Body of pancreas (tissue), 4 donors: ENCODE results near the gene OSBPL2.

Experiments used
- POLR2A ChIP-seq, 3 donors: fragments of 450-650 bp; IDR thresholded peaks; one replicate each; pipeline ENCODE4 v1.6.1; 2016; ENCODE audit warnings: antibody characterized with exemption in 3 of 3, mild to moderate bottlenecking in 2 of 3
- TF ChIP-seq, protein P1 (sequence below), 7 experiments: fragments of 450-650 bp in 4 of 7; fragments of 200-600 bp in 3 of 7; sonication (generic) in 3 of 7; IDR thresholded peaks; one replicate each; pipeline ENCODE4 v1.5.1; 2016 to 2019; ENCODE audit warnings: antibody characterized with exemption in 7 of 7

DNA sequence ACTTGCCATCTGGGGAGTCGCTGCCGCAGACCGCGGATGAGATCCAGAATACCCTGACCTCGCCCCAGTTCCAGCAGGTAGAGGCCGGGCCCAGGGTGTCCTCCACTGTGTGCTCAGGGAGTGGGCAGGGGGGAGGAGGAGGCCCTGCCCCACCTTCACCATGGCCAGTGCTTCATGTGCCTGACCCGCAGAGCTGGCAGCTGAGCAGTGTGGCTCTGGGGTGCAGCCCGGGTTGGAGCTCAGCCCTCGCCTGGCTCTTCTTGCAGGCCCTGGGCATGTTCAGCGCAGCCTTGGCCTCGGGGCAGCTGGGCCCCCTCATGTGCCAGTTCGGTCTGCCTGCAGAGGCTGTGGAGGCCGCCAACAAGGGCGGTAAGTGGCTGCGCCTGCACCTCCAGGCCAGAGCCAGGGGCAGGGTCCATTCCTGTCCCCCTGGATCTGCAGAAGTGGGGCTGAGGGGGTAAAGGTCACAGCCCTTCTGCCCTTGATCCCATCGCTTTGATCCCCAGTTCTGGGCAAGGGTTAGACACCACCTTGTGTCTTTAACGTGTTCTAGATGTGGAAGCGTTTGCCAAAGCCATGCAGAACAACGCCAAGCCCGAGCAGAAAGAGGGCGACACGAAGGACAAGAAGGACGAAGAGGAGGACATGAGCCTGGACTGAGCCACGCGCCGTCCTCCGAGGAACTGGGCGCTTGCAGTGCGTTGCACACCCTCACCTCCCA, 69.9 kb downstream of the OSBPL2 start:
- TF ChIP-seq POLR2A (IDR thresholded peaks at IDR 0.05) = no peak
- TF ChIP-seq, protein P1, sequence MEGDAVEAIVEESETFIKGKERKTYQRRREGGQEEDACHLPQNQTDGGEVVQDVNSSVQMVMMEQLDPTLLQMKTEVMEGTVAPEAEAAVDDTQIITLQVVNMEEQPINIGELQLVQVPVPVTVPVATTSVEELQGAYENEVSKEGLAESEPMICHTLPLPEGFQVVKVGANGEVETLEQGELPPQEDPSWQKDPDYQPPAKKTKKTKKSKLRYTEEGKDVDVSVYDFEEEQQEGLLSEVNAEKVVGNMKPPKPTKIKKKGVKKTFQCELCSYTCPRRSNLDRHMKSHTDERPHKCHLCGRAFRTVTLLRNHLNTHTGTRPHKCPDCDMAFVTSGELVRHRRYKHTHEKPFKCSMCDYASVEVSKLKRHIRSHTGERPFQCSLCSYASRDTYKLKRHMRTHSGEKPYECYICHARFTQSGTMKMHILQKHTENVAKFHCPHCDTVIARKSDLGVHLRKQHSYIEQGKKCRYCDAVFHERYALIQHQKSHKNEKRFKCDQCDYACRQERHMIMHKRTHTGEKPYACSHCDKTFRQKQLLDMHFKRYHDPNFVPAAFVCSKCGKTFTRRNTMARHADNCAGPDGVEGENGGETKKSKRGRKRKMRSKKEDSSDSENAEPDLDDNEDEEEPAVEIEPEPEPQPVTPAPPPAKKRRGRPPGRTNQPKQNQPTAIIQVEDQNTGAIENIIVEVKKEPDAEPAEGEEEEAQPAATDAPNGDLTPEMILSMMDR (IDR thresholded peaks at IDR 0.05) = no peak
